Sigmoid colon (tissue), 3 donors: ENCODE measurements around the gene LRRC8D.

ENCODE experiments used
- CTCF ChIP-seq, 4 experiments: fragments of 450-650 bp in 3 of 4; fragments of 200-600 bp in 1 of 4; IDR thresholded peaks; one replicate each; pipeline ENCODE4 v1.5.1; 2016 to 2019; ENCODE audit warnings: antibody characterized with exemption in 4 of 4, mild to moderate bottlenecking in 3 of 4, moderate library complexity in 2 of 4
- POLR2A ChIP-seq, 2 donors: fragments of 450-650 bp; IDR thresholded peaks; one replicate each; pipeline ENCODE4 v1.6.1; 2016; ENCODE audit warnings: antibody characterized with exemption in 2 of 2, mild to moderate bottlenecking in 2 of 2, moderate library complexity in 2 of 2

GRCh38 chr1:89897347-89898133, 76.7 kb downstream of the LRRC8D start:
- TF ChIP-seq CTCF (IDR thresholded peaks at IDR 0.05), result no peak
- no peak for TF ChIP-seq POLR2A (IDR thresholded peaks at IDR 0.05)
